Stimulated activated CD8-positive, alpha-beta memory T cell treated with anti-CD3 and anti-CD28 coated beads, Interleukin-4, amount 100 ng/mL, for 1 hour (primary cell): ENCODE results near the gene SEMA5A.

Experiments
- DNase-seq, 2 donors: peaks; one replicate each; pipeline ENCODE4 v3.0.0-alpha.2; 2020; ENCODE audit warnings: low read depth in 2 of 2, low spot score in 1 of 2

SEMA5A gene

DNA sequence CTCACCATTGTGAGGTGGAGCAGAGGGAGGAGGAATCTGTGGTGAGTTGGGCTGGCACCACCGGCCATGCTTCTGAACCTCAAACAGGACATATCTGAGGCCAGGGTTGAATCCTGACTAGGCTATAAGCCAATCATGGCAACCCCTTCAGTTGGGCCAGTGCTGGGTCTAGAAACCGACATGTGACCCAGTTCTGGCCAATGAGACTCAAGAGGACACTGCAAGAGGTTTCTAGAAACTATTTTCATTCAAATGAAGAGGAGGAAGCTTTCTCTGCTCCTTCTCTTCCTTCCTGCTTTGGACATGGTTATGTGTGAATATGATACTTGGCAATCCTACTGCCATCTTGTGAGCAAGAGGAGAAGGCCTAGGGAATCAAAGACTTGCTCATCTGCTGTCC lies 417.7 kb downstream of the SEMA5A start:
- DNase-seq: no peak

DNA sequence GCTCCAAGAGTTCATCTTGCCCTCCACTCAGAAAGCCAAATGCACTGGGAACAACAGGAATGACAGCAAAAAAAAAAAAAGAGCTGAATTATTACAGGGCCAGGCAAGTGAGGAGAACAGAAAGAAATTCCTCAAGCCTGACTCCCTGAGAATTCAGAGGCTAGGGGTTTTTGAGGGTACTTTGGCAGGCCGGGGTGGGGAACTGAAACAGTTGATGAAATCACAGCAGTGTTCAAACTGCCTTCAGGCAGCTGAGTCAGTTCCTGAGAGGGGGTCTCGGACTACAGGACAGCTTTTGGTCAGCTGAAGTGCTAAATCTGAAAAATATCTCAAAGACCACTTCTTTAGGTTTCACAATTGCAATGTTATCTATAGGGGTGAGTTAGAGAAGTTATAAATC lies 419.4 kb downstream of the SEMA5A start:
- no peak for DNase-seq

- DNase-seq: no peak
Measured at GRCh38 chr5:9125852-9126251, 420.0 kb downstream of the SEMA5A start.

- no peak for DNase-seq
Measured at GRCh38 chr5:9124838-9125237, 421.0 kb downstream of the SEMA5A start.

DNA sequence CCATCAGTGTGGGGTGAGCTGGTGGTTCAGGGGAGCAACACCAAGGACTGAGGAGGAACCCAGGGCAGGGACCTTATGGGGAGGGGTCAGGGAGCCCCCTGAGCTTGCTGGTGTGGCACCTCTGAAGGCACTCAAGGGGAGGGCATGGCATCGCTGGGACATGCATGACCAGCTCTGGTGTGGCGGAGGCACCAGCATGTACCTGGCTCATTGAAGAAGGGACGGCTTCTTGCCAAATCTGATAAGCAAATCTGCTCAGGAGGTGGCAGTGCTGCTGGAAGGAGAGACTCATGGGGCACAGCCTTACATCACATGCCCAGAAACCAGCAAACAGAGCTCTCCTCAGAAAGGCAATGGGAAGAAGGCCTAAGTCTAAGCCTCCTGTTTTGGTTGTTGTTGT lies 421.8 kb downstream of the SEMA5A start:
- DNase-seq: no peak

- no peak for DNase-seq
Measured at GRCh38 chr5:9122528-9122927, 423.3 kb downstream of the SEMA5A start.

- DNase-seq: no peak
Measured at GRCh38 chr5:9121597-9121996, 424.3 kb downstream of the SEMA5A start.

DNA sequence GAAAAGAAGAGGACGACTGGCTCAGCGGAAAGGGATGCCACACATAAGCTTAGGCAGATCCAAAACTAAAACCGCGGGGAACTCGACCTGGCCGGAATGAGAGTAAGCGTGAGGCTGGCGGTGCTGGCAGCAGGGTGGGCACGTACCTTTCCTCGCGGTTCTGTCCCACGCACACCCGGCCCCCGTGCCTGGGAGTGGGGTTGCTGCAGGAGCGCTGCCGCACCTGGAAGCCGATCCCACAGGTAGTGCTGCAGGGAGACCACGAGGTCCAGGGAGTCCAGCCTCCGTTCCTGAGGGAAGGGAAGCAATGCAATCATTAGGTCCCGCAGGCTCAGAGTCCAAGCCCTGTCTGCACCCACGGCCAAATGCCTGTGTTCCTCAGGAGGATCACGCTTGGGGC lies 427.0 kb downstream of the SEMA5A start:
- no peak for DNase-seq

GRCh38 chr5:9115093-9115492 lies 430.8 kb downstream of the SEMA5A start:
- no peak for DNase-seq

- no peak for DNase-seq
Measured at GRCh38 chr5:9112520-9113291, 433.2 kb downstream of the SEMA5A start.

GRCh38 chr5:9108162-9108561 lies 437.7 kb downstream of the SEMA5A start:
- DNase-seq: no peak

DNA sequence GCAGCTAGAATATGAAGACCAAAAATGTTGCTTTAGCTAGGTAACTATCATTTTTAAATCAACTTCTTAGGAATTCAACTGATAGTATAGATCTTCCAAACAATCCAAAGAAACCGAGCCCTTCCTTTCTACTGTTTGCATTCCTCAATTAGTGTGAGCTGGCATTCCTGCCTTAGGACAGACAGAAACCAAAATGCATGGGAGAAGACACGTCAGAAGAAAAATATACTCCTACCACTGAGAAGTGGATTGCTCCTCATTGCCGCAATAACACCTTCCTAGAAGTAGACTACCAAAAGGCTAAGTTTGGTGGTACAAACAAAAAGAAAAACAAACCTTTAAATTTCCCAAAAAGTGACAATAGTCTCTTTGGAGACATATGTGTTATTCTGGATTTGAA lies 440.0 kb downstream of the SEMA5A start:
- DNase-seq: no peak

- no peak for DNase-seq
Measured at GRCh38 chr5:9104571-9105339, 441.1 kb downstream of the SEMA5A start.

DNA sequence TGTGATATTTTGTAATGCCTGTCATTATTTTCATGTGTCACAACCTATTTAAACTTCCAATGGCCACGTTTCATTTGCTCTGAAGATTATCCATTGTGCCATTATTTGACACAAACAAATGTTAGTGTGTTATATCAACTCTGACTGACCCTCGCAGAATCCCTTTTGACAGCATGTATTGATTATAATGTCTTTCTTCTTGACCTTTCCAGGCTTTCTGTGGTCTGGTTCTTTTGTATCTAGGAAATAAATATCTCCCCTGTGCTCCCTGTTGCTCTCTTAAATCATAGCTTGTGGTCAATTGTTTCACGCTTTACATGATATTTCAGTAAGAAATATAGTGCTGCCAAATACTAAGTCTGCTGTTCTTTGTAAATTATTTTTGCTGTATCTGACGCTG lies 442.6 kb downstream of the SEMA5A start:
- DNase-seq: no peak

DNA sequence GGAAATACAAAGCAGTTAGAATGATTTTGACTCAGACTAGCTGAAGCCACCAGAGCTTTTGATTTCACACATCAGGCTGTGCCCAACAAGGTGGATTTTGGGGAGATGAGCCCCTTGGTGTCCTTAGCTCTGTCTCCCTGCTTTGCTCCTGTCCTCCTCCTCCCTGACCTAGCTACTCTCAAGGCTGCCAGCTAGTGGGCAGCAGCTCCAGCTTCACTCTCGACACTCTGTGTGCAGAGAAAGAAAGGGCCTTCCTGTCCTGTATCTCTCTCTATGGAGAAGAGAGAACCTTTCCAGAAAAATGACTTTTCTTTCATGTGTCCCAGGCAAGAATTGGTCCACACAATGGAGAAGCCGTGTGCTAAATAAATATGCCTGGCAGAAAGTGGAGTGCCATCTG lies 446.2 kb downstream of the SEMA5A start:
- no peak for DNase-seq

DNA sequence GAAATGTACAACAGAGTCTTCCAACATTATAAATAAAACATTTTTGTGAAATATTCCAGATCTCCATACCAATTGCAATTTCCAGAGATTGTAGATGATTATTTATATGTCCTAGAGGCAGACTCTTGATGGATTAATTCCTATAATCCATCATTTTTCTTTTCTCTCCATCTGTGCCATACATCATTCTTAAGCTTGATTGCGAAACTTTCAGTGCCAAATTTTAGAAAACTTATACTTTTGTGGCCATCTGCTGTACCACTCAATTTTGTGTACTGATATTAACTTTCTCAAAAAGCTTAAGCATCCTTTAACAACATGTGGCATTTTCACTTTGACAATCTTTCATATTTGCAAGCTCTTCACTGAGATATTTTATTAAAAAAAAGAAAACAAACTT lies 446.9 kb downstream of the SEMA5A start:
- DNase-seq: no peak

- DNase-seq: no peak
Measured at GRCh38 chr5:9094582-9094981, 451.3 kb downstream of the SEMA5A start.

GRCh38 chr5:9091896-9092662 lies 453.8 kb downstream of the SEMA5A start:
- no peak for DNase-seq

DNA sequence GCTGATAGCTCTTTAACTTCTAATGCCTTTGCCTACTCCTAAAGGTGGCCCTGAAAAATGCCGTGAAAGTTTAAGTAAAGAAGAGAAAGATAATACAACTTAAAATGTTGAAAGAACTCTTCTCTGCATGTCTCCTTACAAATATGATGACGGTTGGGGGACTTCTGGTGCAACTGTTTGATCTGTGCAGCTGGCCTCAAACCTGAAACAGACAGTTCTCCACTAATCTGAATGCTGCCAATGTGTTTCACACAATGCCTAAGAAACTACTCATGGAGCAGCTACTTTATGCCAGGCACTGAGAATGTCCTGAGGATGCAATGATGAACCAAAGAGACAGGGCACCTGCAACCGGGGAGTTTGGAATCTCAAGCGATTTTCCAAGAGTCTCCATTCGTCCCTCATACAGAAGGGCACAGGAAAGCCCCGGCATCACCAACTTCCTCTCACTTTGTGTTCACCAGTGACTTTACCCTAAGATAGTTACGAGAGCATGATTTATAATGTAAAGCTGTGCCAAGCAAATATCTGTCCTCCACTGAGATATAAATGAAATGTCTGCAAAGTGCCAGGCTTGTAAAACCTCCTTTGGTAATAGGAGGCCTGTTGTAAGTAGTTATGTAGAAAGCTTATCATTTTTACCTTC lies 455.4 kb downstream of the SEMA5A start:
- DNase-seq: no peak

GRCh38 chr5:9089893-9090292 lies 456.0 kb downstream of the SEMA5A start:
- DNase-seq: no peak

- no peak for DNase-seq
Measured at GRCh38 chr5:9082996-9083395, 462.9 kb downstream of the SEMA5A start.
